ENCODE results near the gene CMTM3. TPM values are rescaled to one million over a fixed set of nuclear protein-coding genes. Genes with fewer than 3 reads are reported as not detected.

CMTM3 gene
- total and polyA plus RNA-seq, 2 experiments from 2014 or later = 32.6 to 47.0 TPM

- Histone ChIP-seq H3K9ac (no peak overlapping the region), H3K27ac (no peak overlapping the region), H3K4me2 (ENCODE audit: unreplicated experiment) (no peak overlapping the region), H4K20me1 (ENCODE audit: insufficient read depth) (no peaks in the 10 kb centered on the region), H3K9me3 (ENCODE audit: low read depth) (no peaks in the 10 kb centered on the region), H3K27me3 (replicated peaks; ENCODE audit: insufficient read depth) (no peaks in the 10 kb centered on the region), H3K4me3 (no peak overlapping the region), H3K4me1 (ENCODE audit: insufficient read depth) (no peaks in the 10 kb centered on the region), H2AFZ (no peak overlapping the region), H3K36me3 (ENCODE audit: low read depth) (no peaks in the 10 kb centered on the region), H3K79me2 (ENCODE audit: insufficient read depth) (peaks cover 18% of the 10 kb centered on the region), H3F3A (ENCODE audit: insufficient read depth) (no peaks in the 10 kb centered on the region), H3K9me2 (ENCODE audit: insufficient read depth) (no peaks in the 10 kb centered on the region)
- TF ChIP-seq EZH2phosphoT487 (IDR thresholded peaks at IDR 0.05; ENCODE audit: insufficient read depth, low read depth) (no peak), EZH2 (IDR thresholded peaks at IDR 0.05; ENCODE audit: insufficient read depth, poor library complexity, severe bottlenecking) (no peak)
- in situ Hi-C loops (cut with MboI) = no loop called here
- WGBS, 2 experiments (ENCODE audit: low coverage in 1 of 2, low lambda C conversion rate in 2 of 2, missing lambda C conversion rate in 2 of 2) = 92% methylated on average over 9 of the region's 9 CpGs
- no peak for DNase-seq
Measured at GRCh38 chr16:66649636-66650205, 45.2 kb downstream of the CMTM3 start.

GRCh38 chr16:66650707-66651473 is 46.4 kb downstream of the CMTM3 start:
- Histone ChIP-seq H3K9me2 (ENCODE audit: insufficient read depth) (no peaks in the 10 kb centered on the region), H3K4me1 (ENCODE audit: insufficient read depth) (peaks cover 2% of the 10 kb centered on the region; the same call in 1 of the 2 replicates), H3K27ac (no peak overlapping the region), H3K9ac (no peak overlapping the region), H3K27me3 (replicated peaks; ENCODE audit: insufficient read depth) (no peaks in the 10 kb centered on the region), H3K4me3 (peak overlapping the region; percentile 21; the same call in 1 of the 2 replicates), H3K4me2 (ENCODE audit: unreplicated experiment) (peak overlapping the region; percentile 47), H2AFZ (peak overlapping the region; percentile 72), H3K9me3 (ENCODE audit: low read depth) (no peaks in the 10 kb centered on the region), H4K20me1 (ENCODE audit: insufficient read depth) (no peaks in the 10 kb centered on the region), H3F3A (ENCODE audit: insufficient read depth) (0 out of 2 replicates have a peak, but pooled peaks cover 2% of the 10 kb centered on the region), H3K79me2 (ENCODE audit: insufficient read depth) (peaks cover 29% of the 10 kb centered on the region), H3K36me3 (ENCODE audit: low read depth) (no peaks in the 10 kb centered on the region)
- no peak for TF ChIP-seq EZH2 (IDR thresholded peaks at IDR 0.05; ENCODE audit: insufficient read depth, poor library complexity, severe bottlenecking)
- no peak for TF ChIP-seq EZH2phosphoT487 (IDR thresholded peaks at IDR 0.05; ENCODE audit: insufficient read depth, low read depth)
- peak; percentile 87 for DNase-seq
- 20 to 22% methylated on average over 18 of the region's 18 CpGs for WGBS, 2 experiments (ENCODE audit: low coverage in 1 of 2, low lambda C conversion rate in 2 of 2, missing lambda C conversion rate in 2 of 2)
- in situ Hi-C loops (cut with MboI) = no loop called here

DNA sequence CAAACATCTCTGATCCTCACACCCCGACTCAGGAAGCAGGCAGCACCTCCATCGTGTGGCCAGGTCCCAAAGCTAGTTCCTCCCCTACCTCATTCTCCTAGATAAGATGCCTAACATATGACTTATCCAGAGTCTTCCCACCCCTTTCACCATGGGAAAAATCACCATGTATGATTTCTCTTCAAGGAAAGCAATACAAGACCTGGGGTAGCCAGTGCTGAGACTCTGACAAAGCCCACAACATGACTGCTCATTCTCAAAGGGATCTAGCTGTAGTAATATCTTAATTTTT is 46.9 kb downstream of the CMTM3 start:
- Histone ChIP-seq H2AFZ (peak overlapping the region; percentile 72), H3K27ac (no peak overlapping the region), H3K9me2 (ENCODE audit: insufficient read depth) (no peaks in the 10 kb centered on the region), H3K4me1 (ENCODE audit: insufficient read depth) (peaks cover 7% of the 10 kb centered on the region), H3K4me2 (ENCODE audit: unreplicated experiment) (peak overlapping the region; percentile 47), H4K20me1 (ENCODE audit: insufficient read depth) (no peaks in the 10 kb centered on the region), H3K36me3 (ENCODE audit: low read depth) (no peaks in the 10 kb centered on the region), H3K27me3 (replicated peaks; ENCODE audit: insufficient read depth) (no peaks in the 10 kb centered on the region), H3K9me3 (ENCODE audit: low read depth) (no peaks in the 10 kb centered on the region), H3F3A (ENCODE audit: insufficient read depth) (peaks cover 6% of the 10 kb centered on the region; the same call in 1 of the 2 replicates), H3K9ac (no peak overlapping the region), H3K79me2 (ENCODE audit: insufficient read depth) (peaks cover 34% of the 10 kb centered on the region), H3K4me3 (no peak overlapping the region)
- in situ Hi-C loops (cut with MboI) = no loop called here
- no peak for DNase-seq
- WGBS, 2 experiments (ENCODE audit: low coverage in 1 of 2, low lambda C conversion rate in 2 of 2, missing lambda C conversion rate in 2 of 2) = 73 to 75% methylated on average over 2 of the region's 2 CpGs
- no peak for TF ChIP-seq EZH2 (IDR thresholded peaks at IDR 0.05; ENCODE audit: insufficient read depth, poor library complexity, severe bottlenecking)
- no peak for TF ChIP-seq EZH2phosphoT487 (IDR thresholded peaks at IDR 0.05; ENCODE audit: insufficient read depth, low read depth)

GRCh38 chr16:66651965-66652364 is 47.5 kb downstream of the CMTM3 start:
- H3K9me3 ChIP-seq (ENCODE audit: low read depth) = no peaks in the 10 kb centered on the region
- no peak overlapping the region for H3K27ac ChIP-seq
- H3K4me2 ChIP-seq (ENCODE audit: unreplicated experiment) = no peak overlapping the region
- TF ChIP-seq EZH2 (IDR thresholded peaks at IDR 0.05; ENCODE audit: insufficient read depth, poor library complexity, severe bottlenecking) (no peak), EZH2phosphoT487 (IDR thresholded peaks at IDR 0.05; ENCODE audit: insufficient read depth, low read depth) (no peak)
- H3K27me3 ChIP-seq (replicated peaks; ENCODE audit: insufficient read depth) = no peaks in the 10 kb centered on the region
- 98 to 100% methylated on average over 6 of the region's 6 CpGs for WGBS, 2 experiments (ENCODE audit: low coverage in 1 of 2, low lambda C conversion rate in 2 of 2, missing lambda C conversion rate in 2 of 2)
- H3F3A ChIP-seq (ENCODE audit: insufficient read depth) = peaks cover 6% of the 10 kb centered on the region; the same call in 1 of the 2 replicates
- H3K79me2 ChIP-seq (ENCODE audit: insufficient read depth) = peaks cover 34% of the 10 kb centered on the region
- no peak for DNase-seq
- no peaks in the 10 kb centered on the region for H3K36me3 ChIP-seq (ENCODE audit: low read depth)
- no peaks in the 10 kb centered on the region for H4K20me1 ChIP-seq (ENCODE audit: insufficient read depth)
- H3K4me3 ChIP-seq = no peak overlapping the region
- H3K9me2 ChIP-seq (ENCODE audit: insufficient read depth) = no peaks in the 10 kb centered on the region
- H3K4me1 ChIP-seq (ENCODE audit: insufficient read depth) = peaks cover 12% of the 10 kb centered on the region
- H3K9ac ChIP-seq = no peak overlapping the region
- no peak overlapping the region for H2AFZ ChIP-seq
- in situ Hi-C loops (cut with MboI) = no loop called here

All from GM23248 (cell line).